Measurements from ENCODE around the gene SDK2.

- TF ChIP-seq POLR2A (IDR thresholded peaks at IDR 0.05), result no peak
- TF ChIP-seq, protein P1, sequence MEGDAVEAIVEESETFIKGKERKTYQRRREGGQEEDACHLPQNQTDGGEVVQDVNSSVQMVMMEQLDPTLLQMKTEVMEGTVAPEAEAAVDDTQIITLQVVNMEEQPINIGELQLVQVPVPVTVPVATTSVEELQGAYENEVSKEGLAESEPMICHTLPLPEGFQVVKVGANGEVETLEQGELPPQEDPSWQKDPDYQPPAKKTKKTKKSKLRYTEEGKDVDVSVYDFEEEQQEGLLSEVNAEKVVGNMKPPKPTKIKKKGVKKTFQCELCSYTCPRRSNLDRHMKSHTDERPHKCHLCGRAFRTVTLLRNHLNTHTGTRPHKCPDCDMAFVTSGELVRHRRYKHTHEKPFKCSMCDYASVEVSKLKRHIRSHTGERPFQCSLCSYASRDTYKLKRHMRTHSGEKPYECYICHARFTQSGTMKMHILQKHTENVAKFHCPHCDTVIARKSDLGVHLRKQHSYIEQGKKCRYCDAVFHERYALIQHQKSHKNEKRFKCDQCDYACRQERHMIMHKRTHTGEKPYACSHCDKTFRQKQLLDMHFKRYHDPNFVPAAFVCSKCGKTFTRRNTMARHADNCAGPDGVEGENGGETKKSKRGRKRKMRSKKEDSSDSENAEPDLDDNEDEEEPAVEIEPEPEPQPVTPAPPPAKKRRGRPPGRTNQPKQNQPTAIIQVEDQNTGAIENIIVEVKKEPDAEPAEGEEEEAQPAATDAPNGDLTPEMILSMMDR (IDR thresholded peaks at IDR 0.05), result no peak
- no peak for TF ChIP-seq POLR2AphosphoS5 (IDR thresholded peaks at IDR 0.05)
These were observed 180.4 kb downstream of the SDK2 start for GRCh38 chr17:73463821-73464220.
